Mesothelial cell of epicardium (in vitro differentiated cells): ENCODE results near the gene RBPMS2. TPM values are rescaled to one million over a fixed set of nuclear protein-coding genes. Genes with fewer than 3 reads are reported as not detected.

Experiments used
- DNase-seq, 2 experiments: peaks; one replicate each; pipeline ENCODE4 v3.0.0; 2021; ENCODE audit warnings: low spot score in 2 of 2; ENCODE audit not compliant: unreplicated experiment in 2 of 2
- H3K27ac Mint-ChIP-seq: 2 replicates; pipeline ENCODE4 v1.8.0; 2021; ENCODE audit warnings: mixed read lengths
- H3K27me3 Mint-ChIP-seq: 2 replicates; pipeline ENCODE4 v1.8.0; 2021; ENCODE audit warnings: low read depth, mixed read lengths
- H3K36me3 Mint-ChIP-seq: 2 replicates; pipeline ENCODE4 v1.8.0; 2021; ENCODE audit warnings: mixed read lengths
- H3K4me1 Mint-ChIP-seq: 2 replicates; pipeline ENCODE4 v1.8.0; 2021; ENCODE audit warnings: mixed read lengths
- H3K4me3 Mint-ChIP-seq: 2 replicates; pipeline ENCODE4 v1.8.0; 2021; ENCODE audit warnings: mild to moderate bottlenecking, moderate library complexity, mixed read lengths
- H3K9me3 Mint-ChIP-seq: 2 replicates; pipeline ENCODE4 v1.8.0; 2021; ENCODE audit warnings: mixed read lengths
- total RNA-seq: library from RNA; stranded (reverse); gene quantifications from 3 replicates; pipeline ENCODE4 v1.2.1, GENCODE V29; 2021
- TF ChIP-seq, protein P1 (sequence below): fragments of 200-600 bp; sonication (generic); IDR thresholded peaks from one replicate; pipeline ENCODE4 v1.5.0; 2021; ENCODE audit warnings: antibody characterized with exemption; ENCODE audit not compliant: unreplicated experiment

Gene RBPMS2
- total RNA-seq, 1 donor from 2014 or later = 17.8 TPM

DNA sequence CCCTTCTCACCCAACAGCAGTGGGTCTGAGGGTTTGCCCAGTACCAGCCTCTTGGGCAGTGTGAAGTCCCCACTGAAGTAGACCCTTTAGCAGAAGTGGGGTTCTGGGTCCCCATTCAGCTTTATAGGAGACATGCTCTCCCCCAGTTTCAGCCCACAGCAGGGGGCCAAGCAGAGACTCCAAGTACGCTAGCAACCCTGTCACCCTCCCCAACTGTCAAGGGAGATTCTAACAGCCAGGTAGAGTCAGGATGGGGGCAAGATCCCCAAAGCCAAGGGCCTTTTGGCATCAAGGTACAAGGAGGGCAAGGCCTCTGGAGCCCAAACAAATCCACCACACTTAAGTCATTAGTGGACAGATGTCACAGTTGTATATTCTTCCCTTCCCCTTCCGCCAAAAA is 1.8 kb downstream of the RBPMS2 start:
- H3K4me3 Mint-ChIP-seq = peak overlapping the region; percentile 63
- H3K4me1 Mint-ChIP-seq = peaks cover 18% of the 10 kb centered on the region
- H3K36me3 Mint-ChIP-seq = no peaks in the 10 kb centered on the region
- DNase-seq = no peak
- H3K9me3 Mint-ChIP-seq = no peaks in the 10 kb centered on the region
- peaks cover 4% of the 10 kb centered on the region for H3K27me3 Mint-ChIP-seq
- peak overlapping the region; percentile 30 for H3K27ac Mint-ChIP-seq
- TF ChIP-seq, protein P1, sequence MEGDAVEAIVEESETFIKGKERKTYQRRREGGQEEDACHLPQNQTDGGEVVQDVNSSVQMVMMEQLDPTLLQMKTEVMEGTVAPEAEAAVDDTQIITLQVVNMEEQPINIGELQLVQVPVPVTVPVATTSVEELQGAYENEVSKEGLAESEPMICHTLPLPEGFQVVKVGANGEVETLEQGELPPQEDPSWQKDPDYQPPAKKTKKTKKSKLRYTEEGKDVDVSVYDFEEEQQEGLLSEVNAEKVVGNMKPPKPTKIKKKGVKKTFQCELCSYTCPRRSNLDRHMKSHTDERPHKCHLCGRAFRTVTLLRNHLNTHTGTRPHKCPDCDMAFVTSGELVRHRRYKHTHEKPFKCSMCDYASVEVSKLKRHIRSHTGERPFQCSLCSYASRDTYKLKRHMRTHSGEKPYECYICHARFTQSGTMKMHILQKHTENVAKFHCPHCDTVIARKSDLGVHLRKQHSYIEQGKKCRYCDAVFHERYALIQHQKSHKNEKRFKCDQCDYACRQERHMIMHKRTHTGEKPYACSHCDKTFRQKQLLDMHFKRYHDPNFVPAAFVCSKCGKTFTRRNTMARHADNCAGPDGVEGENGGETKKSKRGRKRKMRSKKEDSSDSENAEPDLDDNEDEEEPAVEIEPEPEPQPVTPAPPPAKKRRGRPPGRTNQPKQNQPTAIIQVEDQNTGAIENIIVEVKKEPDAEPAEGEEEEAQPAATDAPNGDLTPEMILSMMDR = no peak

- Mint-ChIP-seq H3K36me3 (no peaks in the 10 kb centered on the region), H3K9me3 (no peaks in the 10 kb centered on the region), H3K4me3 (peak overlapping the region; percentile 7), H3K27ac (no peak overlapping the region), H3K27me3 (peaks cover 3% of the 10 kb centered on the region), H3K4me1 (peaks cover 18% of the 10 kb centered on the region)
- TF ChIP-seq, protein P1 = no peak
- DNase-seq = no peak
Measured at GRCh38 chr15:64772964-64773363, 2.4 kb downstream of the RBPMS2 start.

DNA sequence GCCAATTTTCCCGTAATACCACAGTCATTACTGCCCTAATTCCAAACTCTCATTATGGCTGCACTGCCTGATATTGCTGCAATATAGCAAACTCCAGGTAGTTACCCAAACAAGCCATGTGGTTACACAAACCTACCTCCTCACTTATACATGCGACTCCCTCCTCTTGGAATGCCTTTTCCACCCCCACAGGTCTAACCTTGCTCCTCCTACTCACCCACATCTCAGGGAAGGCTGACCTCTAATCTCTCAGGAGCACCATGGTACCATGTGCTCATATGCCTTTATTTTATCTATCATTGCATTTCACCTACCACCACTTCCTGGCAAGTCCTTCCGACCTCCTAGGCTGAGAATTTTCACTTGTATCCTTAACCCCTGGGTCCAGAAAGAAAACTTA is 2.9 kb downstream of the RBPMS2 start:
- Mint-ChIP-seq H3K9me3 (no peaks in the 10 kb centered on the region), H3K27me3 (peaks cover 3% of the 10 kb centered on the region), H3K36me3 (no peaks in the 10 kb centered on the region), H3K27ac (no peak overlapping the region), H3K4me3 (no peak overlapping the region), H3K4me1 (peaks cover 18% of the 10 kb centered on the region)
- DNase-seq = no peak
- TF ChIP-seq, protein P1 = no peak

- H3K4me1 Mint-ChIP-seq = peaks cover 10% of the 10 kb centered on the region
- no peaks in the 10 kb centered on the region for H3K36me3 Mint-ChIP-seq
- no peaks in the 10 kb centered on the region for H3K27me3 Mint-ChIP-seq
- DNase-seq = no peak
- TF ChIP-seq, protein P1 = no peak
- no peak overlapping the region for H3K4me3 Mint-ChIP-seq
- no peaks in the 10 kb centered on the region for H3K9me3 Mint-ChIP-seq
- H3K27ac Mint-ChIP-seq = no peak overlapping the region
Measured at GRCh38 chr15:64770626-64771025, 4.8 kb downstream of the RBPMS2 start.

DNA sequence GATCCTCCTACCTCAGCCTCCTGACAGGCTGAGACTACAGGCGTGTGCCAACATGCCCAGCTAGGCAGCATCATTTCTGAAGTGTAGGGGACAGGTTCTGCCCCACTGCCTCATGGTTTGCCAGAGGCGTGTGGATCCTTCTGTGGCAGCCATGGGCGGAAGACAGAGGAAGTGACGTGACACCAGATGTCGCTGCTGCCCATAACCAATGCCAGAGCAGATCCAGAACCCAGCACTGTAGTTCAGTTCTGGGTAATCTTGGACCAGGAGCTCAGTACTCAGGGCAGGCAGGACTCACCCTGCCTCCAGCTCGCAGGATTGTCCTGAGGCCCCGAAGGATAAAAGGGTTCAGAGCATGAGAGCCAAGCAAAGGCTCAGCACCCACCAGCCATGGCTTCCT is 8.2 kb downstream of the RBPMS2 start:
- Mint-ChIP-seq H3K4me1 (no peaks in the 10 kb centered on the region), H3K36me3 (no peaks in the 10 kb centered on the region), H3K27me3 (no peaks in the 10 kb centered on the region), H3K27ac (no peak overlapping the region), H3K9me3 (no peaks in the 10 kb centered on the region), H3K4me3 (no peak overlapping the region)
- TF ChIP-seq, protein P1 = no peak
- DNase-seq = no peak

GRCh38 chr15:64766058-64766457 is 9.3 kb downstream of the RBPMS2 start:
- Mint-ChIP-seq H3K9me3 (no peaks in the 10 kb centered on the region), H3K27me3 (no peaks in the 10 kb centered on the region), H3K36me3 (no peaks in the 10 kb centered on the region), H3K27ac (no peak overlapping the region), H3K4me3 (no peak overlapping the region), H3K4me1 (no peaks in the 10 kb centered on the region)
- DNase-seq = no peak
- TF ChIP-seq, protein P1 = no peak
